Neuronal stem cell (in vitro differentiated cells): ENCODE results near the gene KCNAB3.

Experiments used
- DNase-seq: peaks from one replicate; pipeline ENCODE4 v3.0.0-alpha.2; 2013; ENCODE audit warnings: low spot score
- H2AFZ ChIP-seq: one replicate; pipeline ENCODE4 v1.6.1; 2013; ENCODE audit warnings: mild to moderate bottlenecking, low read length, inconsistent platforms
- H2AK5ac ChIP-seq: 2 replicates; pipeline ENCODE4 v1.6.1; 2013; ENCODE audit warnings: low read depth, mild to moderate bottlenecking, inconsistent platforms, low read length, moderate library complexity, mixed read lengths
- H2BK120ac ChIP-seq: 2 replicates; pipeline ENCODE4 v1.6.1; 2013; ENCODE audit warnings: low read depth, mild to moderate bottlenecking, inconsistent platforms, low read length, moderate library complexity, mixed read lengths
- H2BK12ac ChIP-seq: one replicate; pipeline ENCODE4 v1.6.1; 2013; ENCODE audit warnings: low read length, inconsistent platforms
- H2BK15ac ChIP-seq: 2 replicates; pipeline ENCODE4 v1.6.1; 2013; ENCODE audit warnings: mild to moderate bottlenecking, low read length, inconsistent platforms, mixed read lengths
- H2BK5ac ChIP-seq: one replicate; pipeline ENCODE4 v1.6.1; 2013; ENCODE audit warnings: inconsistent platforms, mild to moderate bottlenecking, low read length, moderate library complexity
- H3K14ac ChIP-seq: one replicate; pipeline ENCODE4 v1.6.1; 2013; ENCODE audit warnings: low read length, inconsistent platforms
- H3K18ac ChIP-seq: 2 replicates; pipeline ENCODE4 v1.6.1; 2013; ENCODE audit warnings: low read length, inconsistent platforms
- H3K23ac ChIP-seq: 2 replicates; pipeline ENCODE4 v1.6.1; 2013; ENCODE audit warnings: low read depth, mild to moderate bottlenecking, mixed read lengths, low read length, inconsistent platforms; ENCODE audit not compliant: poor library complexity
- H3K27ac ChIP-seq: replicated peaks from 3 replicates; pipeline ENCODE4 v1.5.1; 2013; ENCODE audit warnings: low read length, inconsistent platforms
- H3K27me3 ChIP-seq, 3 experiments: 2 replicates each; pipeline ENCODE4 v1.6.1; 2013; ENCODE audit warnings: low read length in 3 of 3, mild to moderate bottlenecking in 2 of 3, inconsistent platforms in 1 of 3, low read depth in 1 of 3, mixed read lengths in 1 of 3, moderate library complexity in 1 of 3; ENCODE audit not compliant: control insufficient read depth in 3 of 3, insufficient read depth in 3 of 3
- H3K36me3 ChIP-seq, 2 donors: replicated peaks in 1 of 2; 2 replicates each; pipeline ENCODE4 v1.6.1; 2013; ENCODE audit warnings: low read length in 2 of 2; ENCODE audit not compliant: control insufficient read depth in 2 of 2, insufficient read depth in 2 of 2
- H3K4ac ChIP-seq: 2 replicates; pipeline ENCODE4 v1.6.1; 2013; ENCODE audit warnings: inconsistent platforms, mild to moderate bottlenecking, low read length, moderate library complexity
- H3K4me1 ChIP-seq, 2 donors: 1 replicate in 1 of 2; 2 replicates in 1 of 2; pipeline ENCODE4 v1.6.1; 2013; ENCODE audit warnings: low read length in 2 of 2, low read depth in 1 of 2; ENCODE audit not compliant: control insufficient read depth in 2 of 2, insufficient read depth in 1 of 2
- H3K4me2 ChIP-seq: one replicate; pipeline ENCODE4 v1.6.1; 2013; ENCODE audit warnings: mild to moderate bottlenecking, low read length, inconsistent platforms; ENCODE audit not compliant: insufficient read depth, poor library complexity, severe bottlenecking
- H3K4me3 ChIP-seq, 2 donors: 2 replicates each; pipeline ENCODE4 v1.5.1; 2013; ENCODE audit warnings: low read length in 2 of 2, mild to moderate bottlenecking in 2 of 2, inconsistent platforms in 1 of 2, moderate library complexity in 1 of 2
- H3K79me1 ChIP-seq: one replicate; pipeline ENCODE4 v1.6.1; 2013; ENCODE audit warnings: low read depth, mild to moderate bottlenecking, inconsistent platforms, low read length, moderate library complexity
- H3K9ac ChIP-seq: one replicate; pipeline ENCODE4 v1.6.1; 2013; ENCODE audit warnings: mild to moderate bottlenecking, low read depth, low read length, inconsistent platforms; ENCODE audit not compliant: poor library complexity
- H3K9me3 ChIP-seq, 2 donors: replicated peaks in 1 of 2; 2 replicates each; pipeline versions ENCODE3 to v1.6.1; 2013; ENCODE audit warnings: low read length in 2 of 2, mild to moderate bottlenecking in 2 of 2, inconsistent platforms in 1 of 2, low read depth in 1 of 2, mixed read lengths in 1 of 2, moderate library complexity in 1 of 2; ENCODE audit not compliant: control insufficient read depth in 2 of 2, insufficient read depth in 1 of 2
- H4K8ac ChIP-seq: one replicate; pipeline ENCODE4 v1.6.1; 2013; ENCODE audit warnings: low read depth, mild to moderate bottlenecking, inconsistent platforms, low read length, moderate library complexity
- H4K91ac ChIP-seq: one replicate; pipeline ENCODE4 v1.6.1; 2013; ENCODE audit warnings: low read length, low read depth, mild to moderate bottlenecking, inconsistent platforms; ENCODE audit not compliant: poor library complexity
- WGBS, 2 donors: extraction: QIAGEN DNeasy Blood & Tissue Kit; methylation state at CpG; one replicate each; pipeline ENCODE4 v1.1.7; 2013; ENCODE audit warnings: missing lambda C conversion rate in 2 of 2, mixed read lengths in 1 of 2; ENCODE audit not compliant: insufficient read length in 2 of 2, insufficient replicate concordance in 1 of 2; ENCODE audit errors: extremely low coverage in 2 of 2; 5-methylcytosine and 5-hydroxymethylcytosine counted together

Gene KCNAB3

DNA sequence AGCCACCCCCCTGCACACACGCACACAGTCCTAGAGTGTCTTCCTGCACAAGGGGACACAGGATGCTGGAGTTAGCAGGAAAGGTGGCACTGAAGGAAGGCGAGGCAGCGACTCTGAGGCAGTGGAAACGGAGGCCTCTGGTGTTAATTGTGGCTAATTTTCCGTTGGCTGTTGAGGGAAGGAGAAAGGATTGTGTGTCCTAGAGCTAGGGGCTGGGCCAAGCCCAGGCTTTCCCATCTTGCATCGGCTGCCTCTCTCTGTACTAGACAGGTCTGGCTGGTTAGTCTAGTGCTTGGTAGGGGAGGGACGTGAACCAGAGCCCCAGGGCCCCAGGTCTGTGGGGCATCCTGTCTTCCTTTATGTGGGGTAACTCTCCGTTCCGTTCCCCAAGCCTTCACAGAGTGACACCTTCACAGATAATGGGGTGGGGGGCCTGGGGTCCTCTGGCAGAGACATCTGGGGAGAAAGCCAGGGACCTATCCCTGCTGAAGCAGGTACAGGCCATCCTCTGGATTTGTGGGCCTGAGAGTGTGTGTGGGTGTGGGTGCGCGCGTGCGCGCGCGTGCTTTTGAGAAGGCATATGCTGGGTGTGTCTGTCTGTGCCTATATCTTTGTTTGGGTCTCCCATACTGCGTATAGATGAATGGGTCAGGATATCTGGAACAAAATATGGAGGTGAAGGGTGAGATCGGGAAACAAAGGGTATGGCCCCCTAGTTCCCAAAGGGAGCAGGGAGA is 41.3 kb downstream of the KCNAB3 start, which contains the start of gene CHD3:
TSS of gene CHD3 (plus strand) at position 606 of the 737 bp plus-strand sequence. CDS start 212 bp downstream, outside the sequence.
- peak within 1 kb of the TSS; percentile 86 for H3K14ac ChIP-seq
- no peak within 1 kb of the TSS for H3K27ac ChIP-seq
- no peak within 1 kb of the TSS for H3K4ac ChIP-seq
- peak within 1 kb of the TSS; percentile 93 for H3K18ac ChIP-seq
- H3K27me3 ChIP-seq: no peaks in the 10 kb centered on the region
- no peak within 1 kb of the TSS for H4K8ac ChIP-seq
- H3K4me3 ChIP-seq: peak within 1 kb of the TSS; percentile 66 to 67
- WGBS, 2 donors: no CpG with 5 or more reads among the region's 18 CpGs
- H3K4me2 ChIP-seq: peak within 1 kb of the TSS; percentile 100
- no peak within 1 kb of the TSS for H4K91ac ChIP-seq
- H3K23ac ChIP-seq: peak within 1 kb of the TSS; percentile 69
- no peak within 1 kb of the TSS for H2BK120ac ChIP-seq
- no peak for DNase-seq
- H2AK5ac ChIP-seq: peak within 1 kb of the TSS; percentile 40
- peak within 1 kb of the TSS; percentile 76 for H3K9ac ChIP-seq
- peak within 1 kb of the TSS; percentile 86 for H2BK15ac ChIP-seq
- H2BK5ac ChIP-seq: peak within 1 kb of the TSS; percentile 63
- peak within 1 kb of the TSS; percentile 84 for H2AFZ ChIP-seq
- peaks cover 5 to 35% of the 10 kb centered on the region in 2 donors for H3K36me3 ChIP-seq
- peak within 1 kb of the TSS; percentile 95 for H2BK12ac ChIP-seq
- H3K9me3 ChIP-seq: no peaks in the 10 kb centered on the region
- peaks cover 31 to 32% of the 10 kb centered on the region in 2 donors for H3K4me1 ChIP-seq
- no peaks in the 10 kb centered on the region for H3K79me1 ChIP-seq

DNA sequence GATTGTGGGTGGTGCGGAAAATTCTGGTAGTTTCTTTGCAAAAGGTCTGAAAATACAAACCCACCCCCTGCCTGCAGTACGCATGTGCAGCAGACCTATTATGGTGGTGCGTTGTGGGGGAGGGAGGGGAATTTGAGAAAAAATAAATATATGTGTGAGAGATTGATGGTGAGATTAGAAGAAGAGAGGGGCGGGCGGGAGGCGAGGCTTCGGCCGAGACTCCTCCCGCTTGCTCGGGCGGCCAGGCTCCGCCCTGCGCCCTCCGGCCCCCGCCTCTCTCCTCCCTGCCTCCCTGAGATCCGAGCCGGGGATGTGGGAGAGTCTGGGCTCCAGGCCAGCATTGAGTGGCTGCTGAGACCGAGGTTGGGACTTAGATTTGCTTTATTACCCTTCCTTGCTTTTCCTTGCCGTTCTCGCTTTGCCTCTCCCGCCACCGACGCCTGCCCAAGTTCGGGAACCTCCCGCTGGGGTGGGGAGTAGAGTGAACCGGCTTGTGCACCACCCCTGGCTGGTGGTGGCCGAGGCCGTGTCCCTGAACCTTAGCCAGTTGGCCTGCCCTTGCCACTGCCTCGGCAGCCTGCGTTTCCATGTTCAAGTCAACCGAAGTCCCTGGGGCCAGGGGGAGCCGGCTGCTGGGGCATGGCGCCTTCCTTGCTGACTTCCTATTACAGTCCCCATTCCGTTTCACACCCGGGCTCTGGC is 42.0 kb downstream of the KCNAB3 start:
- Histone ChIP-seq H3K36me3 (peaks cover 5 to 35% of the 10 kb centered on the region in 2 donors), H2AFZ (peak overlapping the region; percentile 84), H3K4ac (no peak overlapping the region), H3K27me3 (no peaks in the 10 kb centered on the region), H2BK5ac (peak overlapping the region; percentile 63), H3K14ac (peak overlapping the region; percentile 86), H2BK15ac (peak overlapping the region; percentile 86), H4K91ac (no peak overlapping the region), H3K4me3 (peak overlapping the region; percentile 66 to 67), H2BK12ac (peak overlapping the region; percentile 95), H3K79me1 (no peaks in the 10 kb centered on the region), H3K9ac (peak overlapping the region; percentile 76), H3K18ac (peak overlapping the region; percentile 93), H2BK120ac (no peak overlapping the region), H4K8ac (no peak overlapping the region), H3K4me2 (peak overlapping the region; percentile 100), H2AK5ac (peak overlapping the region; percentile 40), H3K27ac (no peak overlapping the region), H3K9me3 (no peaks in the 10 kb centered on the region), H3K4me1 (peaks cover 31 to 32% of the 10 kb centered on the region in 2 donors), H3K23ac (peak overlapping the region; percentile 69)
- WGBS, 2 donors: no CpG with 5 or more reads among the region's 35 CpGs
- DNase-seq: peak; percentile 60

GRCh38 chr17:7887038-7887481 is 42.6 kb downstream of the KCNAB3 start:
- Histone ChIP-seq H2BK15ac (no peak overlapping the region), H3K14ac (no peak overlapping the region), H4K8ac (no peak overlapping the region), H2BK5ac (no peak overlapping the region), H2AFZ (peak overlapping the region; percentile 84), H3K18ac (no peak overlapping the region), H2BK120ac (no peak overlapping the region), H4K91ac (no peak overlapping the region), H3K79me1 (no peaks in the 10 kb centered on the region), H2AK5ac (no peak overlapping the region), H2BK12ac (no peak overlapping the region), H3K27me3 (peaks cover 0 to 1% (median 0%) of the 10 kb centered on the region in 3 experiments), H3K9me3 (no peaks in the 10 kb centered on the region), H3K36me3 (peaks cover 6 to 37% of the 10 kb centered on the region in 2 donors), H3K9ac (no peak overlapping the region), H3K4me2 (peak overlapping the region; percentile 100), H3K27ac (no peak overlapping the region), H3K4me3 (peak overlapping the region in 1 of 2 donors; percentile 67), H3K4me1 (peaks cover 31 to 32% of the 10 kb centered on the region in 2 donors), H3K23ac (no peak overlapping the region), H3K4ac (no peak overlapping the region)
- no CpG with 5 or more reads among the region's 8 CpGs for WGBS, 2 donors
- DNase-seq: no peak
